Hepatocyte (in vitro differentiated cells): Measurements from ENCODE around the gene CYP27C1. TPM values are rescaled to one million over a fixed set of nuclear protein-coding genes. Genes with fewer than 3 reads are reported as not detected.
A peak's percentile ranks its signal among the peaks of the same experiment; 100 is the strongest.

ENCODE experiments used
- DNase-seq: peaks from one replicate; pipeline ENCODE4 v3.0.0-alpha.2; 2016; ENCODE audit warnings: low spot score
- H2AFZ ChIP-seq: fragments of 200-600 bp; sonication (generic); 2 replicates; pipeline ENCODE4 v1.6.0; 2016; ENCODE audit warnings: antibody characterized with exemption, mild to moderate bottlenecking
- H3K27ac ChIP-seq: fragments of 200-600 bp; sonication (generic); 2 replicates; pipeline ENCODE4 v1.5.1; 2016; ENCODE audit warnings: mild to moderate bottlenecking
- H3K27me3 ChIP-seq: fragments of 200-600 bp; sonication (generic); 2 replicates; pipeline ENCODE4 v1.6.1; 2016
- H3K36me3 ChIP-seq: fragments of 200-600 bp; sonication (generic); replicated peaks from 2 replicates; pipeline ENCODE4 v1.5.1; 2016; ENCODE audit warnings: low read depth; ENCODE audit not compliant: insufficient read depth
- H3K4me1 ChIP-seq: fragments of 200-600 bp; sonication (generic); 2 replicates; pipeline ENCODE4 v1.5.1; 2016; ENCODE audit warnings: mild to moderate bottlenecking, moderate library complexity; ENCODE audit not compliant: insufficient read depth
- H3K4me2 ChIP-seq: fragments of 200-600 bp; sonication (generic); 2 replicates; pipeline ENCODE4 v1.6.0; 2016
- H3K4me3 ChIP-seq: fragments of 200-600 bp; sonication (generic); 2 replicates; pipeline ENCODE4 v1.5.1; 2016; ENCODE audit warnings: mild to moderate bottlenecking
- H3K79me2 ChIP-seq: fragments of 200-600 bp; sonication (generic); 2 replicates; pipeline ENCODE4 v1.6.0; 2017; ENCODE audit warnings: mild to moderate bottlenecking
- H3K9me2 ChIP-seq: fragments of 200-600 bp; sonication (generic); replicated peaks from 2 replicates; pipeline ENCODE4 v1.6.0; 2017; ENCODE audit warnings: mild to moderate bottlenecking; ENCODE audit not compliant: insufficient read depth
- H3K9me3 ChIP-seq: fragments of 200-600 bp; sonication (generic); 2 replicates; pipeline ENCODE4 v1.5.1; 2016; ENCODE audit warnings: low read depth, mild to moderate bottlenecking
- H4K20me1 ChIP-seq: fragments of 200-600 bp; sonication (generic); 2 replicates; pipeline ENCODE4 v1.6.0; 2016; ENCODE audit warnings: mild to moderate bottlenecking; ENCODE audit not compliant: insufficient read depth, poor library complexity, severe bottlenecking
- CTCF ChIP-seq: fragments of 200-600 bp; sonication (generic); IDR thresholded peaks from 2 replicates; pipeline ENCODE4 v1.5.1; 2016; ENCODE audit warnings: antibody characterized with exemption, mild to moderate bottlenecking; ENCODE audit not compliant: poor library complexity
- EZH2 ChIP-seq: fragments of 200-600 bp; sonication (generic); IDR thresholded peaks from 2 replicates; pipeline ENCODE4 v1.6.1; 2016; ENCODE audit warnings: antibody characterized with exemption, mild to moderate bottlenecking, borderline replicate concordance
- EZH2phosphoT487 ChIP-seq: fragments of 200-600 bp; sonication (generic); IDR thresholded peaks from one replicate; pipeline ENCODE4 v1.6.1; 2018; ENCODE audit warnings: antibody characterized with exemption, mild to moderate bottlenecking, low read depth, moderate library complexity; ENCODE audit not compliant: unreplicated experiment, severe bottlenecking
- WGBS: methylation state at CpG from one replicate; pipeline ENCODE4 v1.1.6; 2016; ENCODE audit warnings: low lambda C conversion rate; ENCODE audit errors: missing lambda C conversion rate; 5-methylcytosine and 5-hydroxymethylcytosine counted together
- polyA plus RNA-seq: library from polyadenylated mRNA; unstranded; fragments of >200 nt; fragmentation: Nextera tagmentation; extraction: Ambion mirVana; gene quantifications from 2 replicates; pipeline ENCODE4 v1.2.1, GENCODE V29; 2016
- total RNA-seq: library from RNA; depleted of rRNA; stranded (reverse); fragments of >200 nt; gene quantifications from 2 replicates; pipeline ENCODE4 v1.2.3, GENCODE V29; 2014

The CYP27C1 gene
- total and polyA plus RNA-seq, 2 experiments from 2014 or later, result 1.2 to 1.4 TPM

- Histone ChIP-seq H4K20me1 (no peaks in the 10 kb centered on the region), H3K36me3 (no peaks in the 10 kb centered on the region), H2AFZ (no peak overlapping the region), H3K4me3 (no peak overlapping the region), H3K79me2 (no peaks in the 10 kb centered on the region), H3K4me2 (no peak overlapping the region), H3K27ac (no peak overlapping the region), H3K4me1 (no peaks in the 10 kb centered on the region), H3K27me3 (no peaks in the 10 kb centered on the region), H3K9me3 (no peaks in the 10 kb centered on the region), H3K9me2 (no peaks in the 10 kb centered on the region)
- TF ChIP-seq EZH2phosphoT487, result no peak
- no peak for TF ChIP-seq EZH2
- no peak for TF ChIP-seq CTCF
- no peak for DNase-seq
- WGBS, result 59% methylated on average over 1 of the region's 1 CpG
Measured at GRCh38 chr2:127145280-127145895, 74.7 kb downstream of the CYP27C1 start.

GRCh38 chr2:127143841-127144782 is 76.0 kb downstream of the CYP27C1 start:
- WGBS, result 78% methylated on average over 11 of the region's 11 CpGs
- Histone ChIP-seq H3K4me3 (no peak overlapping the region), H3K79me2 (no peaks in the 10 kb centered on the region), H3K9me3 (no peaks in the 10 kb centered on the region), H3K4me1 (no peaks in the 10 kb centered on the region), H3K27me3 (no peaks in the 10 kb centered on the region), H3K9me2 (no peaks in the 10 kb centered on the region), H2AFZ (peak overlapping the region; percentile 17), H3K27ac (peak overlapping the region; percentile 39), H3K4me2 (no peak overlapping the region), H4K20me1 (no peaks in the 10 kb centered on the region), H3K36me3 (no peaks in the 10 kb centered on the region)
- DNase-seq, result no peak
- no peak for TF ChIP-seq CTCF

GRCh38 chr2:127142663-127143630 is 77.2 kb downstream of the CYP27C1 start:
- TF ChIP-seq EZH2phosphoT487 (no peak), EZH2 (no peak), CTCF (no peak)
- Histone ChIP-seq H3K9me2 (no peaks in the 10 kb centered on the region), H3K4me2 (no peak overlapping the region), H3K4me3 (no peak overlapping the region), H3K4me1 (no peaks in the 10 kb centered on the region), H4K20me1 (no peaks in the 10 kb centered on the region), H2AFZ (no peak overlapping the region), H3K79me2 (no peaks in the 10 kb centered on the region), H3K9me3 (no peaks in the 10 kb centered on the region), H3K27ac (peak overlapping the region; percentile 39), H3K27me3 (no peaks in the 10 kb centered on the region), H3K36me3 (no peaks in the 10 kb centered on the region)
- no peak for DNase-seq
- 72% methylated on average over 4 of the region's 4 CpGs for WGBS
